ENCODE measurements around the gene CTRB2.

The CTRB2 gene

DNA sequence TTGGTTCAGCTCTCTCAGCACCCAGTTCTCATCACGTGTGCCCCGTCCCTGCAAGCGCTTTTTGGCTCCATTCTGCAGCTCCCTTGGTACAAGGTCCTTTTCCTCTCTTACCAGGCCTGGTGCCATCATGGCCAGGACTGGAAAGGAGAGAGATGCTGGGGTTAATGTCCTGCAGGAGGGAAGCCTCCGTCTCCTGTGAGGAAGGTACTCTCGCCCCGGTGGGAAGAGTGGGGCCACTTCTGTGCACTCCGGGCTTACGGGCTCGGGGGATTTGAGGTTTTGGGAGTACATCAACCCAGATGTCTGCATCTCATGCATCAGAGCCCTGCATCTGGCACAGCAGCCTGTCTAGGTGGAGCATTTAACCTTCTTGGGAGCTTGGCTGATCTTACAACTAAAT, 10.1 kb downstream of the CTRB2 start:
- no peak overlapping the region for H3K4me3 ChIP-seq (ENCODE audit: control insufficient read depth, low read depth, low read length)
- DNase-seq (ENCODE audit: low read depth), result no peak
- no peak for TF ChIP-seq CTCF (IDR thresholded peaks at IDR 0.05; ENCODE audit: control insufficient read depth, insufficient read depth, low read depth, low read length, missing control alignments)

DNA sequence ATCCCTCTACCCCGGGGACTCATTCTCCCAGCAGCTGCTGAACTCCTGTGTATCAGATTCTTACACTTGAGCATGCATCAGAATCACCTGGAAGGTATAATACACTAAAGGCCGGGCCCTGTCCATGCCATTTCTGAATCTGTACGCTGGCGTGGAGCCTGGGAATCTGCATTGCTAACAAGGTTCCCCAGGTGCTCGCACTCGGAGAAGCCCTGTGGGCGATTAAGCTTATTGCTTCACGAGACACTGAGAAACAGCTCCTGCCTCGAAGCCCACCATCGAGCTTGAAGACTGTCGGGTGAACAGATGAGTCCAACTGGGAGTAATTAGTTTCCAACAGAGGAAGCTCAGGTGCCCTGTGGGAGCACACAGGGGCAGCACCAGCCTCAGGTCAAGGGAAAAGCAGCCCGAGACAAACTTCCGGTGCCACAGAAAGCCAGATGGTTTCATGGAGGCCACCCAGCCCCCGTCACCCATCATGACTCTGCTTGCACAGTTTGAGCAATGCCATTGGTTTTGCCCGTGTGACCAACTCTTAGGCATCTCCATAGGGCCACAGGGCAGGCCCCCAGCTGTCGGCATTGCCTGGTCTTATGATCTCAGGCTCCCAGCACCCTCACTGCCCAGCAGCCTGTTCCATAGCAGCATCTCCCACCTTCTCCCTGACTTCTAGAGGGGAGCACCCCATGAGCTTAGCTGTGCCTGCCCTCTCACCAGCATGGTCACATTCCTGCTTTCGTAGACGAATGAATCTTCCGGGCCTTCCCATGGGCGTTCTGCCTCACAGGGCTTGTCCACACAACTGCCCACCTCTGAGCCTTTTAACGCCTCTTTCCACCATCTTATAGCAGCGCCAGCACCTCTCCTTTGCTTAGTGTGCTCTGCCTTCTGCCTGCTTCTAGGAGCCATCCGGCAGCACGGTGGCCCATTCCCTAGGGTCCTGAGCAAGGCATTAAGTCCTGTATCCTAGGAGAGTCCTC, 10.9 kb downstream of the CTRB2 start:
- DNase-seq (ENCODE audit: low read depth), result no peak
- TF ChIP-seq CTCF (IDR thresholded peaks at IDR 0.05; ENCODE audit: control insufficient read depth, insufficient read depth, low read depth, low read length, missing control alignments), result no peak

GRCh38 chr16:75193730-75194444, 13.1 kb downstream of the CTRB2 start:
- no peak for DNase-seq (ENCODE audit: low read depth)
- no peak for TF ChIP-seq CTCF (IDR thresholded peaks at IDR 0.05; ENCODE audit: control insufficient read depth, insufficient read depth, low read depth, low read length, missing control alignments)
- no peak overlapping the region for H3K4me3 ChIP-seq (ENCODE audit: control insufficient read depth, low read depth, low read length)

More for the DNA sequence above, 10.9 kb downstream of the CTRB2 start:
- H3K4me3 ChIP-seq (ENCODE audit: control insufficient read depth, low read depth, low read length), result no peak overlapping the region

DNA sequence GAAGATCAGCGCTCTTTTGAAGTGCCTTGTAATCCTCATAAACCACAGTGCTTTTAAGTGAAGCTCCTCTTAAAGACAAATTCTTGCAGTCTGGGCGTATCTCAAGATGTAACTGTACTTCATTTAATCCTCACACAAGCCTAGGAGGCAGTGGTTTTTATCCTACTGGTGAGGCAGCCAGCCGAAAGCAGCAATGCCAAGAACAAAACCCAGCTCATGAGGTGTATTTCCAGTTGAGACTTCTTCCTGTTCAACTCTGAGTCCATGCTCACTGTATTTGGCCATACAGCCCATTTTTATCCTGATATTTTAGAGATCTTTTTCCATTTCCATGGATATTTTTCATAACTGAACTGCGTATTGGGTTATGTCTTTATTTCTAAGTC, 13.7 kb downstream of the CTRB2 start:
- no peak overlapping the region for H3K4me3 ChIP-seq (ENCODE audit: control insufficient read depth, low read depth, low read length)
- DNase-seq (ENCODE audit: low read depth), result no peak
- TF ChIP-seq CTCF (IDR thresholded peaks at IDR 0.05; ENCODE audit: control insufficient read depth, insufficient read depth, low read depth, low read length, missing control alignments), result no peak

- no peak for TF ChIP-seq CTCF (IDR thresholded peaks at IDR 0.05; ENCODE audit: control insufficient read depth, insufficient read depth, low read depth, low read length, missing control alignments)
- no peak overlapping the region for H3K4me3 ChIP-seq (ENCODE audit: control insufficient read depth, low read depth, low read length)
- no peak for DNase-seq (ENCODE audit: low read depth)
Measured at GRCh38 chr16:75192606-75193264, 14.2 kb downstream of the CTRB2 start.

DNA sequence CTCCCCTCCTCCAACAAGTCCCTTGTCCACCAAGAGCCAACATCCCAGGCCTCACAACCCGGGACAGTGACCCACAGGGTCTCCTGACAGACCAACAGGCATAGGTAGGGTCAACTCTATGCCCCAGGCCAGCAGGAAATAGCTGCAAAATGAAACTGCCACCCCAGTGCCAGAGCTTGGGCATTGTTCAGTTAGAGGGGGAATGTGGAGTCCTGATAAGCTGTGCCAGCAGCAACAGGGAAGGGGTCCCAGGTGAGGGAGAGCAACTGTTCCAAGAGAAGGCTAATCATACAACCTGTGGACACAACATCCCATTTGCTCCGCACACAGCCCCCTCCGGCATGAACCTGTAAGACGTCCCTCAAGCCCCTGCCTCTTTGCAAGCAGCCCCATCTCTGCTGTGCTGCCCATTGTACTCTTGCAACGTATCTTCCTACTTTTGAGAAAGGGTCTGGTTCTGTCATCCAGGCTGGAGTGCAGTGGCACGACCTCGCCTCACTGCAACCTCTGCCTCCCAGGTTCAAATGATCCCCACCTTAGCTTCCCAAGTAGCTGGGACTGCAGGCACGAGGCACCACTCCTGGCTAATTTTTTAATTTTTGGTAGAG, 17.2 kb downstream of the CTRB2 start:
- DNase-seq (ENCODE audit: low read depth), result no peak
- TF ChIP-seq CTCF (IDR thresholded peaks at IDR 0.05; ENCODE audit: control insufficient read depth, insufficient read depth, low read depth, low read length, missing control alignments), result no peak
- H3K4me3 ChIP-seq (ENCODE audit: control insufficient read depth, low read depth, low read length), result no peak overlapping the region
